Suprapubic skin (tissue), 4 donors: ENCODE data around the gene CACNA1D. TPM values are rescaled to one million over a fixed set of nuclear protein-coding genes. Genes with fewer than 3 reads are reported as not detected.

ENCODE experiments used
- DNase-seq, 2 donors: peaks; one replicate each; pipeline ENCODE4 v3.0.0-alpha.2; 2019; ENCODE audit warnings: low spot score in 2 of 2
- H3K27ac ChIP-seq: fragments of 200-600 bp; sonication (generic); one replicate; pipeline ENCODE4 v1.5.1; 2019
- H3K27me3 ChIP-seq: fragments of 200-600 bp; sonication (generic); one replicate; pipeline ENCODE4 v1.5.1; 2019
- H3K36me3 ChIP-seq: fragments of 200-600 bp; sonication (generic); one replicate; pipeline ENCODE4 v1.5.1; 2019
- H3K4me1 ChIP-seq: fragments of 200-600 bp; sonication (generic); one replicate; pipeline ENCODE4 v1.5.1; 2019
- H3K4me3 ChIP-seq: fragments of 200-600 bp; sonication (generic); one replicate; pipeline ENCODE4 v1.5.1; 2019; ENCODE audit warnings: mild to moderate bottlenecking
- H3K9me3 ChIP-seq: fragments of 200-600 bp; sonication (generic); one replicate; pipeline ENCODE4 v1.5.1; 2019
- CTCF ChIP-seq, 2 donors: fragments of 200-600 bp in 1 of 2; fragments of 450-650 bp in 1 of 2; sonication (generic) in 1 of 2; IDR thresholded peaks; one replicate each; pipeline ENCODE4 v1.5.1; 2016 to 2019; ENCODE audit warnings: antibody characterized with exemption in 2 of 2, mild to moderate bottlenecking in 1 of 2, moderate library complexity in 1 of 2
- EP300 ChIP-seq: sonication (generic); formaldehyde crosslinking; IDR thresholded peaks from one replicate; pipeline ENCODE4 v1.6.1; 2017; ENCODE audit warnings: antibody characterized with exemption
- POLR2A ChIP-seq, 2 donors: fragments of 450-650 bp; IDR thresholded peaks; one replicate each; pipeline ENCODE4 v1.6.1; 2017; ENCODE audit warnings: antibody characterized with exemption in 2 of 2, mild to moderate bottlenecking in 2 of 2, moderate library complexity in 2 of 2
- POLR2AphosphoS5 ChIP-seq, 3 donors: sonication (generic); formaldehyde crosslinking; IDR thresholded peaks; one replicate each; pipeline ENCODE4 v1.6.1; 2017; ENCODE audit warnings: antibody characterized with exemption in 3 of 3
- WGBS: methylation state at CpG from one replicate; pipeline ENCODE4 v1.1.5; 2018; 5-methylcytosine and 5-hydroxymethylcytosine counted together
- total RNA-seq, 4 donors: library from RNA; depleted of rRNA; stranded (reverse); fragments of >200 nt; gene quantifications; one replicate each; pipeline ENCODE4 v1.1.0, GENCODE V29; 2016

Gene CACNA1D
- total RNA-seq, 4 donors from 2014 or later, result 1.9 to 28.2 (median 6.3) TPM

GRCh38 chr3:53833700-53834099 lies 339.3 kb downstream of the CACNA1D start:
- TF ChIP-seq CTCF (IDR thresholded peaks at IDR 0.05), result no peak
- no peak for TF ChIP-seq POLR2A (IDR thresholded peaks at IDR 0.05)
- no peak for TF ChIP-seq POLR2AphosphoS5 (IDR thresholded peaks at IDR 0.05)
- TF ChIP-seq EP300, result no peak
- Histone ChIP-seq H3K27ac (no peak overlapping the region), H3K9me3 (no peaks in the 10 kb centered on the region), H3K27me3 (no peaks in the 10 kb centered on the region), H3K4me3 (no peak overlapping the region), H3K36me3 (no peaks in the 10 kb centered on the region), H3K4me1 (no peaks in the 10 kb centered on the region)
- WGBS, result 84% methylated on average over 2 of the region's 5 CpGs
- no peak for DNase-seq

DNA sequence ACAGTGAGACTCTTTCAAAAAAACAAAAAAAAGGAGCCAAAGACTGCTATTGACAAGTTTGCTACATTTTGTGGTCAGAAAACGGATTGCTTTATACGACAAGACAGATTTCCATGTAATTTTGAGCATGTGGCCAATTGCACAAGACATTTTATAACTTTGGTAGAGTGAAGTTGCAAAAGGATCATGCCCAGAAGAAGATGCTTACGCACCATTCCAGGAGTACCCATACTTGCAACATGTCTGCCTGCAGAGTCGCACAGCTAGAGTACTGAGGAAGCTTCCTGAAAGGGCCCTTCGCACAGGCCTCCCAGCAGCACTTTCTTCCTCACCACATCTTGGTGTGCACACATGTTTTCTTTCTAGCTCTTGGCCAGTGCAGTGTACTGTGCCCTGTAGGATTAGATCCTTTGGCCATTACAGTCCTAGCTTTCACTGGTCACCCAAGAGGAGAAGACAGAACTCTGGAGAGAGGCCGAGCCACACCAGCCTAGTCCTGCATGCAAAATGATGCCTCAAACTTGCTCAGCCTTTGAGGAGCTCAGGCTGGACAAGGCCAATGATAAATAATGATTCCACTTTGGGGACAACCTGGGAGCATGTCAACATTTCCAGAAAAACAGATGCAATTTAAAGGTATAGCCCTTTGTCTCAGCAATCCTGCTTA lies 340.2 kb downstream of the CACNA1D start:
- no peak for TF ChIP-seq POLR2A (IDR thresholded peaks at IDR 0.05)
- no peak for TF ChIP-seq CTCF (IDR thresholded peaks at IDR 0.05)
- no peak for TF ChIP-seq EP300
- TF ChIP-seq POLR2AphosphoS5 (IDR thresholded peaks at IDR 0.05), result no peak
- no peaks in the 10 kb centered on the region for H3K27me3 ChIP-seq
- H3K9me3 ChIP-seq, result no peaks in the 10 kb centered on the region
- H3K4me1 ChIP-seq, result no peaks in the 10 kb centered on the region
- DNase-seq, result no peak
- H3K27ac ChIP-seq, result no peak overlapping the region
- 88% methylated on average over 6 of the region's 6 CpGs for WGBS
- H3K36me3 ChIP-seq, result no peaks in the 10 kb centered on the region
- no peak overlapping the region for H3K4me3 ChIP-seq

- Histone ChIP-seq H3K27me3 (no peaks in the 10 kb centered on the region), H3K27ac (no peak overlapping the region), H3K4me1 (no peaks in the 10 kb centered on the region), H3K9me3 (no peaks in the 10 kb centered on the region), H3K4me3 (no peak overlapping the region), H3K36me3 (no peaks in the 10 kb centered on the region)
- no peak for DNase-seq
- TF ChIP-seq POLR2AphosphoS5 (IDR thresholded peaks at IDR 0.05) (no peak), POLR2A (IDR thresholded peaks at IDR 0.05) (no peak), EP300 (no peak), CTCF (IDR thresholded peaks at IDR 0.05) (no peak)
- 86% methylated on average over 1 of the region's 1 CpG for WGBS
These were observed 340.8 kb downstream of the CACNA1D start for GRCh38 chr3:53835257-53835656.

DNA sequence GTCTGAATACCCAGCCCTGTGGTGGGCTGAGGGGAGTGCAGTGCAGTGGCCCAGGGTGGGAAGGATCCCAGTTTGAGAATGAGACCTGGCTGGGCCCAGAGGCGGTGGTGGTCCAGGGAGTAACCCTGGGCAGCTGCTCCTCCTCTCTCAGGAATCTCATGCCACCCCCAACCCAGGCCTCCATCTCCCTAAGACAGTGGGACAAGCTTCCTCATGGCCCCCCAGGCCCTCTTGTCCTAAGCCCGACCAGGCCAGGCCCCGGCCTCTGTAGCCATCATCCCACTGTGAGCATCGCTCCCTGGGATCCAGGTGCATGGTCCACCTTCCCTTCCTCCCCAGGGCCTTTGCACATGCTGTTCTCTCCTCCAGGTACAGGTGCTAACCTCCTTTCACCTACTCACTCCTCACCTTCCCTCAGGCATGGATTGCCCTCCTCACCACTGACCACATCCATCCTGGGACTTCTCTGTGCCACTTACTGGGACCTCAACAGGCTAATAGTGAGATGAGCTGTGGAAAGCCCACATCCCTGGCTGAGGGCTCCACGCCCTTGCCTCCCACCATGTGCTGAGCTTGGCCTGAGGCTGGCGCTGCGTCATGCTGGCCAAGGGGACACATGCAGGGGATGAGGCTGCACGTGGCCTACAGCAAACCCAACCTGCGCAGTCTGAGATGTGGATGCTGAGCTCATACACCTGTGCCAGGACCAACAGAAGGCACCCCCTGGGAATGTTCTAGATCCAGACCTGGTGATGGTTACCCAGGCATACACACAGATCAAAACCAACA lies 341.9 kb downstream of the CACNA1D start:
- TF ChIP-seq CTCF (IDR thresholded peaks at IDR 0.05), result no peak
- TF ChIP-seq EP300, result no peak
- no peak for TF ChIP-seq POLR2A (IDR thresholded peaks at IDR 0.05)
- no peak for TF ChIP-seq POLR2AphosphoS5 (IDR thresholded peaks at IDR 0.05)
- H3K27me3 ChIP-seq, result no peaks in the 10 kb centered on the region
- 94% methylated on average over 8 of the region's 9 CpGs for WGBS
- H3K4me1 ChIP-seq, result no peaks in the 10 kb centered on the region
- no peaks in the 10 kb centered on the region for H3K9me3 ChIP-seq
- no peaks in the 10 kb centered on the region for H3K36me3 ChIP-seq
- DNase-seq, result peak in 1 of 2 donors; percentile 61
- no peak overlapping the region for H3K27ac ChIP-seq
- H3K4me3 ChIP-seq, result no peak overlapping the region

GRCh38 chr3:53837331-53837730 lies 342.9 kb downstream of the CACNA1D start:
- peak in 1 of 2 donors; percentile 23 for DNase-seq
- H3K36me3 ChIP-seq, result no peaks in the 10 kb centered on the region
- no peak for TF ChIP-seq EP300
- TF ChIP-seq POLR2AphosphoS5 (IDR thresholded peaks at IDR 0.05), result no peak
- H3K9me3 ChIP-seq, result no peaks in the 10 kb centered on the region
- WGBS, result 89% methylated on average over 3 of the region's 10 CpGs
- no peaks in the 10 kb centered on the region for H3K4me1 ChIP-seq
- no peak overlapping the region for H3K27ac ChIP-seq
- no peaks in the 10 kb centered on the region for H3K27me3 ChIP-seq
- no peak overlapping the region for H3K4me3 ChIP-seq
